HepG2 (cell line): Measurements from ENCODE around the gene ITGB5. TPM values are rescaled to one million over a fixed set of nuclear protein-coding genes. Genes with fewer than 3 reads are reported as not detected.

Experiments used
- BHLHE40 ChIP-seq: IDR thresholded peaks from 2 replicates; pipeline ENCODE4 v1.6.1; 2011; ENCODE audit warnings: low read length, improper control_type of control experiment
- BORCS8-MEF2B ChIP-seq: sonication (generic); formaldehyde crosslinking; IDR thresholded peaks from 2 replicates; pipeline ENCODE4 v1.8.0; 2022; ENCODE audit warnings: mild to moderate bottlenecking, missing genetic modification reagents
- CAMTA2 ChIP-seq: sonication (generic); formaldehyde crosslinking; IDR thresholded peaks from 2 replicates; pipeline ENCODE4 v1.4.0; 2020; ENCODE audit warnings: mild to moderate bottlenecking, missing genetic modification reagents, borderline replicate concordance
- CBFB ChIP-seq: sonication (generic); formaldehyde crosslinking; IDR thresholded peaks from 2 replicates; pipeline ENCODE4 v1.4.0; 2020; ENCODE audit warnings: missing genetic modification reagents
- ELF1 ChIP-seq: sonication (generic); formaldehyde crosslinking; IDR thresholded peaks from 2 replicates; pipeline ENCODE4 v1.4.0; 2020; ENCODE audit warnings: missing genetic modification reagents
- FOXJ3 ChIP-seq: sonication (generic); formaldehyde crosslinking; IDR thresholded peaks from 2 replicates; pipeline ENCODE4 v1.4.0; 2020; ENCODE audit warnings: missing genetic modification reagents, mild to moderate bottlenecking, borderline replicate concordance
- FOXP1 ChIP-seq, 2 experiments: fragments of 450-650 bp in 1 of 2; IDR thresholded peaks; 2 replicates each; pipeline ENCODE4 v1.6.1; 2017 to 2018; ENCODE audit warnings: antibody characterized with exemption in 1 of 2
- GZF1 ChIP-seq: sonication (generic); formaldehyde crosslinking; IDR thresholded peaks from 2 replicates; pipeline ENCODE4 v1.5.1; 2020; ENCODE audit warnings: mild to moderate bottlenecking, missing genetic modification reagents
- MXI1 ChIP-seq: IDR thresholded peaks from 3 replicates; pipeline ENCODE4 v1.6.1; 2012; ENCODE audit warnings: low read depth, low read length, inconsistent platforms, borderline replicate concordance
- SETDB1 ChIP-seq: sonication (generic); formaldehyde crosslinking; IDR thresholded peaks from 2 replicates; pipeline ENCODE4 v1.5.1; 2020; ENCODE audit warnings: missing genetic modification reagents, mild to moderate bottlenecking, borderline replicate concordance
- ZBTB7A ChIP-seq: sonication (generic); formaldehyde crosslinking; IDR thresholded peaks from 2 replicates; pipeline ENCODE4 v1.8.0; 2022; ENCODE audit warnings: mild to moderate bottlenecking, missing genetic modification reagents
- ZNF629 ChIP-seq: sonication (generic); formaldehyde crosslinking; conservative IDR thresholded peaks from 2 replicates; pipeline ENCODE4 v1.5.0; 2020; ENCODE audit warnings: missing genetic modification reagents
- polyA plus RNA-seq, 8 experiments: library from polyadenylated mRNA; depleted of rRNA in 3 of 8; stranded (reverse) in 7 of 8; unstranded in 1 of 8; fragments of >200 nt; fragmentation: Illumina TruSeq in 4 of 8; extraction: Trizol in 4 of 8; gene quantifications; 2 replicates each; pipeline versions ENCODE4 v1.2.1 to v1.2.3, GENCODE V29; 2011 to 2016; ENCODE audit warnings: low read depth in 4 of 8, missing spikeins in 1 of 8, mixed read lengths in 1 of 8; ENCODE audit not compliant: insufficient read depth in 1 of 8
- total RNA-seq, 5 experiments: library from RNA; depleted of rRNA; stranded (reverse); fragments of >200 nt; fragmentation: Illumina TruSeq; extraction: Trizol; gene quantifications; 2 replicates each; pipeline ENCODE4 v1.2.3, GENCODE V29; 2016; ENCODE audit warnings: low read depth in 1 of 5
- TF ChIP-seq, protein P1 (sequence below): IDR thresholded peaks from 2 replicates; pipeline ENCODE4 v1.6.1; 2016; ENCODE audit warnings: mild to moderate bottlenecking
- TF ChIP-seq, protein P2 (sequence below): sonication (generic); formaldehyde crosslinking; IDR thresholded peaks from 2 replicates; pipeline ENCODE4 v1.5.0; 2020; ENCODE audit warnings: mild to moderate bottlenecking, missing genetic modification reagents
- TF ChIP-seq, protein P3 (sequence below): sonication (generic); formaldehyde crosslinking; IDR thresholded peaks from 2 replicates; pipeline ENCODE4 v1.5.1; 2020; ENCODE audit warnings: mild to moderate bottlenecking, missing genetic modification reagents
- TF ChIP-seq, protein P4 (sequence below): sonication (generic); formaldehyde crosslinking; IDR thresholded peaks from 2 replicates; pipeline ENCODE4 v1.9.0; 2021; ENCODE audit warnings: missing genetic modification reagents, borderline replicate concordance

Gene ITGB5
- total and polyA plus RNA-seq, 2 of the 13 experiments (the other 11 are each of a cell fraction or from before 2014, with no cell fraction given), result 74.1 to 343 TPM

DNA sequence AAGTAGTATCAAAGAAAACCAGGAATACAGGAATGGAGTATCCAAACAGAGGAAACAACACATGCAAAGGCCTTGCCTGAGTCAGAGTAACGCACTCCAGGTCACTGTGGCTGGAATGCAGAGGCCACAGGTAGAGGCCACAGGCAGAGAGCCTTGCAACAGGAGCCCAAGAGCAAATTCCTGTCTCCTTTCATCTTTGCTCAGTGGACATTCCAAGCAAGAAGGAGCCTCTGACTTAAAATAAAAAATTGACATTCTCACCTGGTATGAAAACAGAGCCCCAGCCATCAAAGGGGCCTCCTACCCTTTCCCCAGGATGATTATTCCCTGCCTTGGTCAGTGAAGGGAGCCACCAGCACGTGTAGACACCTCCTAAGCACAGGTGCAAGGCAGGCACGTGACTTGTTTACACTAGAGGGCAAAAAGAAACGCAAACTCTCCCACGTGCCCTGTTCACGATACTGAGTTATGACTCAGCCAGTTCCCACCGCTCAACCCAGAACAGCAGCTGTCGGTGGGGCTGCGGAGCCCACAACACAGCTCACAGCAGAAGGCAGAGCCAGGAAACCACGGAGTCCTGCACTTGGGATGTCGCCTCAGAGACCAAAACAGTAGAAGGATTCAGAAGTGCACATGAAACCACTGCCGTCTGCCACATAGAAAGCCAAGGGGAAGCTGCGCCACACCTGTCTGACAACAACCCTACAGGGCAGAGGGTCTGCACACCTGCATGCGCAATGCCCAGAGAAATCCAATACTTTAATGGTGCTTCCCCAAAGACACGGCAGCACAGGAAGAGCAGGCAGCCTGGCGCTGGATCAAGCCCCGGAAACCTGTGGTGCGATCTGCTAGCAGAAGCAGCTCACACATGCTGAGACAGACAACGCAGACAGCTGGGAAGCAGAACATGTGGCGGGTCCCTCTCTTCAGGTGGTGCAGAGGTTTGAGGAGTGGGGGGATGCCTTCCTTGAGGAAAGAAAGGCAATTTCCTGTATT, 52.1 kb downstream of the ITGB5 start (continued):
- TF ChIP-seq, protein P1, sequence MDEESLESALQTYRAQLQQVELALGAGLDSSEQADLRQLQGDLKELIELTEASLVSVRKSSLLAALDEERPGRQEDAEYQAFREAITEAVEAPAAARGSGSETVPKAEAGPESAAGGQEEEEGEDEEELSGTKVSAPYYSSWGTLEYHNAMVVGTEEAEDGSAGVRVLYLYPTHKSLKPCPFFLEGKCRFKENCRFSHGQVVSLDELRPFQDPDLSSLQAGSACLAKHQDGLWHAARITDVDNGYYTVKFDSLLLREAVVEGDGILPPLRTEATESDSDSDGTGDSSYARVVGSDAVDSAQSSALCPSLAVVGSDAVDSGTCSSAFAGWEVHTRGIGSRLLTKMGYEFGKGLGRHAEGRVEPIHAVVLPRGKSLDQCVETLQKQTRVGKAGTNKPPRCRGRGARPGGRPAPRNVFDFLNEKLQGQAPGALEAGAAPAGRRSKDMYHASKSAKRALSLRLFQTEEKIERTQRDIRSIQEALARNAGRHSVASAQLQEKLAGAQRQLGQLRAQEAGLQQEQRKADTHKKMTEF (CRISPR knock-in tag), result peak; percentile 82
- TF ChIP-seq BORCS8-MEF2B (peak; percentile 75), MXI1 (peak; percentile 70; the same call in 1 of the 3 replicates), ELF1 (no peak; the same call in 1 of the 2 replicates), ZNF629 (CRISPR knock-in tag) (peak; percentile 39; the same call in 1 of the 2 replicates), GZF1 (CRISPR knock-in tag) (no peak), CAMTA2 (CRISPR knock-in tag) (no peak), FOXP1 (IDR thresholded peaks at IDR 0.05) (peak; percentile 94), FOXP1 (CRISPR knock-in tag; IDR thresholded peaks at IDR 0.05) (peak; percentile 93), FOXJ3 (peak; percentile 87), BHLHE40 (peak; percentile 100), SETDB1 (CRISPR knock-in tag) (no peak), ZBTB7A (CRISPR knock-in tag) (peak; percentile 63; the same call in 1 of the 2 replicates), CBFB (CRISPR knock-in tag) (peak; percentile 66; the same call in 1 of the 2 replicates)
- TF ChIP-seq, protein P2, sequence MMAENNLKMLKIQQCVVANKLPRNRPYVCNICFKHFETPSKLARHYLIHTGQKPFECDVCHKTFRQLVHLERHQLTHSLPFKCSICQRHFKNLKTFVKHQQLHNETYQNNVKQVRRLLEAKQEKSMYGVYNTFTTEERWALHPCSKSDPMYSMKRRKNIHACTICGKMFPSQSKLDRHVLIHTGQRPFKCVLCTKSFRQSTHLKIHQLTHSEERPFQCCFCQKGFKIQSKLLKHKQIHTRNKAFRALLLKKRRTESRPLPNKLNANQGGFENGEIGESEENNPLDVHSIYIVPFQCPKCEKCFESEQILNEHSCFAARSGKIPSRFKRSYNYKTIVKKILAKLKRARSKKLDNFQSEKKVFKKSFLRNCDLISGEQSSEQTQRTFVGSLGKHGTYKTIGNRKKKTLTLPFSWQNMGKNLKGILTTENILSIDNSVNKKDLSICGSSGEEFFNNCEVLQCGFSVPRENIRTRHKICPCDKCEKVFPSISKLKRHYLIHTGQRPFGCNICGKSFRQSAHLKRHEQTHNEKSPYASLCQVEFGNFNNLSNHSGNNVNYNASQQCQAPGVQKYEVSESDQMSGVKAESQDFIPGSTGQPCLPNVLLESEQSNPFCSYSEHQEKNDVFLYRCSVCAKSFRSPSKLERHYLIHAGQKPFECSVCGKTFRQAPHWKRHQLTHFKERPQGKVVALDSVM (CRISPR knock-in tag), result peak; percentile 96
- TF ChIP-seq, protein P3, sequence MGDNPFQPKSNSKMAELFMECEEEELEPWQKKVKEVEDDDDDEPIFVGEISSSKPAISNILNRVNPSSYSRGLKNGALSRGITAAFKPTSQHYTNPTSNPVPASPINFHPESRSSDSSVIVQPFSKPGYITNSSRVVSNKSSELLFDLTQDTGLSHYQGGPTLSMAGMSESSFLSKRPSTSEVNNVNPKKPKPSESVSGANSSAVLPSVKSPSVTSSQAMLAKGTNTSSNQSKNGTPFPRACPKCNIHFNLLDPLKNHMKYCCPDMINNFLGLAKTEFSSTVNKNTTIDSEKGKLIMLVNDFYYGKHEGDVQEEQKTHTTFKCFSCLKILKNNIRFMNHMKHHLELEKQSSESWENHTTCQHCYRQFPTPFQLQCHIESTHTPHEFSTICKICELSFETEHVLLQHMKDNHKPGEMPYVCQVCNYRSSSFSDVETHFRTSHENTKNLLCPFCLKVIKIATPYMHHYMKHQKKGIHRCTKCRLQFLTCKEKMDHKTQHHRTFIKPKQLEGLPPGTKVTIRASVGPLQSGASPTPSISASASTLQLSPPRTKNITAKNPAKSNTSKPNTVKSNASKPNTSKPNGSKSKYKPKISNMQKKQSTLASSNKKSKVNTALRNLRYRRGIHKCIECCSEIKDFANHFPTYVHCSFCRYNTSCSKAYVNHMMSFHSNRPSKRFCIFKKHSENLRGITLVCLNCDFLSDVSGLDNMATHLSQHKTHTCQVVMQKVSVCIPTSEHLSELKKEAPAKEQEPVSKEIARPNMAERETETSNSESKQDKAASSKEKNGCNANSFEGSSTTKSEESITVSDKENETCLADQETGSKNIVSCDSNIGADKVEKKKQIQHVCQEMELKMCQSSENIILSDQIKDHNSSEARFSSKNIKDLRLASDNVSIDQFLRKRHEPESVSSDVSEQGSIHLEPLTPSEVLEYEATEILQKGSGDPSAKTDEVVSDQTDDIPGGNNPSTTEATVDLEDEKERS (CRISPR knock-in tag), result peak; percentile 67; the same call in 1 of the 2 replicates
- TF ChIP-seq, protein P4, sequence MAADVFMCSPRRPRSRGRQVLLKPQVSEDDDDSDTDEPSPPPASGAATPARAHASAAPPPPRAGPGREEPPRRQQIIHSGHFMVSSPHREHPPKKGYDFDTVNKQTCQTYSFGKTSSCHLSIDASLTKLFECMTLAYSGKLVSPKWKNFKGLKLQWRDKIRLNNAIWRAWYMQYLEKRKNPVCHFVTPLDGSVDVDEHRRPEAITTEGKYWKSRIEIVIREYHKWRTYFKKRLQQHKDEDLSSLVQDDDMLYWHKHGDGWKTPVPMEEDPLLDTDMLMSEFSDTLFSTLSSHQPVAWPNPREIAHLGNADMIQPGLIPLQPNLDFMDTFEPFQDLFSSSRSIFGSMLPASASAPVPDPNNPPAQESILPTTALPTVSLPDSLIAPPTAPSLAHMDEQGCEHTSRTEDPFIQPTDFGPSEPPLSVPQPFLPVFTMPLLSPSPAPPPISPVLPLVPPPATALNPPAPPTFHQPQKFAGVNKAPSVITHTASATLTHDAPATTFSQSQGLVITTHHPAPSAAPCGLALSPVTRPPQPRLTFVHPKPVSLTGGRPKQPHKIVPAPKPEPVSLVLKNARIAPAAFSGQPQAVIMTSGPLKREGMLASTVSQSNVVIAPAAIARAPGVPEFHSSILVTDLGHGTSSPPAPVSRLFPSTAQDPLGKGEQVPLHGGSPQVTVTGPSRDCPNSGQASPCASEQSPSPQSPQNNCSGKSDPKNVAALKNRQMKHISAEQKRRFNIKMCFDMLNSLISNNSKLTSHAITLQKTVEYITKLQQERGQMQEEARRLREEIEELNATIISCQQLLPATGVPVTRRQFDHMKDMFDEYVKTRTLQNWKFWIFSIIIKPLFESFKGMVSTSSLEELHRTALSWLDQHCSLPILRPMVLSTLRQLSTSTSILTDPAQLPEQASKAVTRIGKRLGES (CRISPR knock-in tag), result peak; percentile 85; the same call in 1 of the 2 replicates
